Tibial artery (tissue), 4 donors: ENCODE results near the gene OR10H4.

Experiments
- DNase-seq, 2 donors: peaks; one replicate each; pipeline ENCODE4 v3.0.0-alpha.2; 2019
- H3K27ac ChIP-seq, 2 donors: fragments of 200-600 bp; sonication (generic) in 1 of 2; 1 replicate in 1 of 2; 2 replicates in 1 of 2; pipeline ENCODE4 v1.5.1; 2018 to 2019; ENCODE audit warnings: mild to moderate bottlenecking in 1 of 2
- H3K27me3 ChIP-seq, 2 donors: fragments of 200-600 bp; sonication (generic) in 1 of 2; one replicate each; pipeline versions ENCODE4 v1.5.1 to v1.6.0; 2016 to 2019
- H3K36me3 ChIP-seq, 3 donors: fragments of 200-600 bp; sonication (generic) in 2 of 3; one replicate each; pipeline ENCODE4 v1.5.1; 2016 to 2019; ENCODE audit warnings: mild to moderate bottlenecking in 2 of 3
- H3K4me1 ChIP-seq, 4 donors: fragments of 200-600 bp; sonication (generic) in 2 of 4; 1 replicate in 3 of 4; 2 replicates in 1 of 4; pipeline ENCODE4 v1.5.1; 2016 to 2019
- H3K4me3 ChIP-seq, 2 donors: fragments of 200-600 bp; sonication (generic) in 1 of 2; 1 replicate in 1 of 2; 2 replicates in 1 of 2; pipeline ENCODE4 v1.5.1; 2018 to 2019; ENCODE audit warnings: mild to moderate bottlenecking in 2 of 2
- H3K9me3 ChIP-seq, 3 donors: fragments of 200-600 bp; sonication (generic) in 1 of 3; one replicate each; pipeline ENCODE4 v1.5.1; 2016 to 2019
- CTCF ChIP-seq, 2 experiments: fragments of 200-600 bp in 1 of 2; fragments of 450-650 bp in 1 of 2; IDR thresholded peaks; one replicate each; pipeline ENCODE4 v1.5.1; 2017 to 2019; ENCODE audit warnings: antibody characterized with exemption in 2 of 2, mild to moderate bottlenecking in 1 of 2, moderate library complexity in 1 of 2
- intact Hi-C: fragments of 100-400 bp; cut with DNase I; formaldehyde crosslinking; loops from one replicate; pipeline ENCODE4 v1.15.0; 2023; ENCODE audit warnings: low total_unique reads

Gene OR10H4

DNA sequence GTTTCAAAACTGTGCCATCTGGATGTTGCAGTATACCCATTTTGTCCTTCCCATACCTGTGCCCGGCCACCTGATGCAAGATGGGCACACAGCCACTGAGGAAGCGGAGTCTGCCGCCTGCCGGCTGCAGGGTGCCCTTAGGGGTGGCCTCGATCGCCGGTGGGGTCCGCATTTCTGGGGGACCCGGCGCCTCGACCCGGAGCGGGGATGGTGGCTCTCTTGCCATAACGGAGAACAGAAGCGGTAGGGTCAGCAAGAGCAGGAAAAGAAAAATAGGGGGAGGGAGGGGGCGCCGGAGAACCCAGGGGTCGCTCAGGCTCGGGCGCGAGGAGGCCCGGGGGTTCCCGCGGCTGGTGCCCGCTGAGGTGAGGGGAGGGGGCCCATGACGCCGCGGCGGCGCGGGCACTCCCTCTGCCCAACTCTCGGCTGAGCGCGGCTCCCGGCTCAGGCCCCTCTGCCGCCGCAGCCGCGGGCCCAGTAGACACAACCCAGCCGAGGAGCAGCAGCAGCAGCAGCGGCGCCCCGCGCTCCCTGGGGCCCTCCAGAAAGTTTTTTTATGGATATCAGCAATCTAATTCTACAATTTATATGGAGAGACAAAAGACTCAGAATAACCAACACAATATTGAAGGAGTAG lies 37.1 kb upstream of the OR10H4 start:
- TF ChIP-seq CTCF (IDR thresholded peaks at IDR 0.05) = no peak
- no peak for DNase-seq
- Histone ChIP-seq H3K27ac (no peak overlapping the region), H3K36me3 (peaks cover 5 to 14% (median 8%) of the 10 kb centered on the region in 3 donors), H3K4me1 (peaks cover 0 to 7% (median 2%) of the 10 kb centered on the region in 4 donors), H3K9me3 (peaks cover 0 to 15% (median 0%) of the 10 kb centered on the region in 3 donors), H3K4me3 (no peak overlapping the region), H3K27me3 (peaks cover 0 to 25% of the 10 kb centered on the region in 2 donors)
- intact Hi-C loops = no loop called here

DNA sequence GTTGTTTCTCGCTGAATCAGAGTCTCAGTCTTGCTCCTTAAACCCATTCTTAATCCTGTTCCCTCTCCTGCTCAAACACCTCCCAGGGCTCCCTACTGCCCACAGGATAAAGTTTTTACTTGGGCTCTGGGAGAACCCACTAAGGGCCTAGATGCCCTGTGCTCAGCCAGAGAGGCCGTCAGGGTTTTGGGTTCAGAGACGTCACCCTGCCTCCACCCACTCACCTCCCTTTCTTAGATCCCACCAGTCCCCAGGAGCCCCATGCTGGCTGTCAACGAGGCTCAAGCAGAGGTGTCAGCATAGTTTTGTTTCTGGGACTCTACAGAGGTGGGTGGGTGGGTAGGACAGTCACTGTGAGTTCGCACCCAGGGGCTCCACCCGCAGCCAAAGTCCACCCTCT lies 35.4 kb upstream of the OR10H4 start:
- no peak for TF ChIP-seq CTCF (IDR thresholded peaks at IDR 0.05)
- intact Hi-C loops = no loop called here
- H3K27ac ChIP-seq = no peak overlapping the region
- DNase-seq = no peak
- peaks cover 0 to 7% (median 2%) of the 10 kb centered on the region in 4 donors for H3K4me1 ChIP-seq
- H3K36me3 ChIP-seq = peaks cover 5 to 14% (median 8%) of the 10 kb centered on the region in 3 donors
- H3K9me3 ChIP-seq = peaks cover 0 to 15% (median 0%) of the 10 kb centered on the region in 3 donors
- no peak overlapping the region for H3K4me3 ChIP-seq
- peaks cover 0 to 24% of the 10 kb centered on the region in 2 donors for H3K27me3 ChIP-seq

DNA sequence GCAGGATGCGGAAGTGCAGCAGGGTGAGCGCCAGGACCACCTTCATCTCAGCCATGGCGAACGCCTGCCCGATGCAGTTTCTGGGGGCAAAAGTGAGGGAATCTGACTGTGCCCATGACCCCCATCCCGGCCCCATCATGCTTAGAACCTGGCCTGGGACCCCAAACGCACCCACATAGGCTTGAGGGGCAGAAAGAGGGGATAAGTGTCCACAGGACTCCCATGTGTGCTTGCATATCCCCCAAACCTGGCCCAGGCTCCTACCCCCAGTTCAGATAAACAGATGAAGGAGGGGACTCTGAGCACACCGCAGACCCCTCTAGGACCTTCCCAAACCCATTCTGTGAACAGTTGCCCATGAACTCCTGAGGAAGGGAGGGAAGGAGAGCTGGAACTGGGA lies 35.0 kb upstream of the OR10H4 start:
- H3K27ac ChIP-seq = no peak overlapping the region
- peaks cover 0 to 24% of the 10 kb centered on the region in 2 donors for H3K27me3 ChIP-seq
- intact Hi-C loops = no loop called here
- DNase-seq = no peak
- H3K4me1 ChIP-seq = peaks cover 0 to 7% (median 2%) of the 10 kb centered on the region in 4 donors
- H3K4me3 ChIP-seq = no peak overlapping the region
- peaks cover 0 to 15% (median 0%) of the 10 kb centered on the region in 3 donors for H3K9me3 ChIP-seq
- peaks cover 5 to 14% (median 8%) of the 10 kb centered on the region in 3 donors for H3K36me3 ChIP-seq
- no peak for TF ChIP-seq CTCF (IDR thresholded peaks at IDR 0.05)

GRCh38 chr19:15915109-15915508 lies 33.7 kb upstream of the OR10H4 start:
- TF ChIP-seq CTCF (IDR thresholded peaks at IDR 0.05) = no peak

GRCh38 chr19:15919243-15919642 lies 29.6 kb upstream of the OR10H4 start:
- no peak for TF ChIP-seq CTCF (IDR thresholded peaks at IDR 0.05)
- Histone ChIP-seq H3K9me3 (peaks cover 0 to 14% (median 0%) of the 10 kb centered on the region in 3 donors), H3K4me1 (no peaks in the 10 kb centered on the region), H3K4me3 (no peak overlapping the region), H3K36me3 (peaks cover 4 to 11% (median 8%) of the 10 kb centered on the region in 3 donors), H3K27me3 (no peaks in the 10 kb centered on the region), H3K27ac (no peak overlapping the region)
- no peak for DNase-seq
- intact Hi-C loops = no loop called here

More at GRCh38 chr19:15915109-15915508, 33.7 kb upstream of the OR10H4 start:
- H3K27me3 ChIP-seq = peaks cover 0 to 23% of the 10 kb centered on the region in 2 donors
- intact Hi-C loops = no loop called here
- peaks cover 5 to 14% (median 8%) of the 10 kb centered on the region in 3 donors for H3K36me3 ChIP-seq
- peaks cover 0 to 7% (median 2%) of the 10 kb centered on the region in 4 donors for H3K4me1 ChIP-seq
- H3K4me3 ChIP-seq = no peak overlapping the region
- peaks cover 0 to 15% (median 0%) of the 10 kb centered on the region in 3 donors for H3K9me3 ChIP-seq
- no peak overlapping the region for H3K27ac ChIP-seq
- no peak for DNase-seq
